Ureter (tissue), 1 donor: ENCODE data around the gene CHST11. TPM values are rescaled to one million over a fixed set of nuclear protein-coding genes. Genes with fewer than 3 reads are reported as not detected.

Experiments
- DNase-seq: peaks from one replicate; pipeline ENCODE4 v3.0.0-alpha.2; 2020; ENCODE audit warnings: low spot score
- total RNA-seq: library from RNA; stranded (reverse); gene quantifications from one replicate; pipeline ENCODE4 v1.2.4, GENCODE V29; 2023
- donor health status: DM: yes; HTN: yes; CAD: no.

The CHST11 gene
- total RNA-seq, 1 donor from 2014 or later, result 10.8 TPM

- DNase-seq, result no peak
Measured at GRCh38 chr12:104460041-104460719, 3.4 kb downstream of the CHST11 start.

GRCh38 chr12:104460973-104461698 lies 4.4 kb downstream of the CHST11 start:
- no peak for DNase-seq

DNA sequence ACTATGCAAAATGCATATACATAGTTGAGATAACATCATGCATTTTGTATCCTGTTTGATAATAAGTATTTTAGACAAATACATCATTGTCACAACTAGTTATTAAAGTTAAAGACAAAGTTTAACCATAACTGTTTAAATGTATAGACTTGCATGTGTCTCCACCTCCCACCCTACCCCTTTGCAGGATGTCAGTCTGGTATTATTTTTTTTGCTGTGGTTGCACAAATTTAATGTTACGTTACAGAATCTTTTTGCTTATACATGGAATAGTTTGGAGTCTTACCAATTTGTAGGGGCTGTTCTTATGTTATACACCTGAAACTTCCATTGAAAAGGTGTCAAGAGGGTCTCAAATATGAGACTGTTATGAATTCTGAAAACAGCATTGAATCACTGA lies 5.6 kb downstream of the CHST11 start:
- DNase-seq, result no peak

DNA sequence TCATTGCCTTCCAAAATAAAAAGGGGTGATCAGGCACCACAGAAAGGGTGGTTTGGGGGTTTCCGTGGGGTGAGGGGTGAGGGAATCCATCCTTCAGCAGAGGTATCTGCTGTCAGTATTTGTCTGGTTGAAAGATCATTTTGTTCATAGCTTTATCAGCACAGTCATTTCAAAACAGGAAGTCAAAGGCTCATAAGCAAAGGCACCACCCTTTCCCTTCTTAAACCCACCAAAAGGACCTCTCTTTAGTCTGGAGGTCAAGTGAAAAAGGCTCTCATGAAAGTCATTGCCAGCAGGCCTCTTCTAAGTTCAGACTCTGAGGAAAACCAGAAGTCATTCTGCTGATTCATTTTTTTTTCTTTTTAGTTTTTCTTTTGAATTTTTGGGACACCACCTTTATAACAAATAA lies 6.2 kb downstream of the CHST11 start:
- no peak for DNase-seq

- DNase-seq, result no peak
Measured at GRCh38 chr12:104463368-104463767, 6.6 kb downstream of the CHST11 start.

DNA sequence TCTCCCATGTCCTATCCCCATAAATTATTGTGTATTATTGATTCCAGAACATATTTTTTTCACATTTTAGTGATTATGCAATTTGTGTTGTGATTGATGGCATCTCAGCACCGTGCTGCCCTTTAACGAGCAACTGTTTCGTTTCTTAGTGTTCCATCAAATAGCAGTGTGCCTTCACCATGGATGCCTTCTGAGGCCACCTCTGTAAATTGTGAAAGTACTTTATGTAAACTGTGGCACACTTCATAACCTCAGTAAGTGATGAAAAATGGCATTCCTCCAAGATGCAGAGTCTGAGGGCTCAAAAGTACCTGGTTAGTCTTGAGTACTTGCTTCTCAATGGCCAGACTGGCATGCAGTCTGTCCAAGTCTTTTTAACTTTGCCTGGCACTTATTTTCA lies 8.2 kb downstream of the CHST11 start:
- DNase-seq, result no peak

DNA sequence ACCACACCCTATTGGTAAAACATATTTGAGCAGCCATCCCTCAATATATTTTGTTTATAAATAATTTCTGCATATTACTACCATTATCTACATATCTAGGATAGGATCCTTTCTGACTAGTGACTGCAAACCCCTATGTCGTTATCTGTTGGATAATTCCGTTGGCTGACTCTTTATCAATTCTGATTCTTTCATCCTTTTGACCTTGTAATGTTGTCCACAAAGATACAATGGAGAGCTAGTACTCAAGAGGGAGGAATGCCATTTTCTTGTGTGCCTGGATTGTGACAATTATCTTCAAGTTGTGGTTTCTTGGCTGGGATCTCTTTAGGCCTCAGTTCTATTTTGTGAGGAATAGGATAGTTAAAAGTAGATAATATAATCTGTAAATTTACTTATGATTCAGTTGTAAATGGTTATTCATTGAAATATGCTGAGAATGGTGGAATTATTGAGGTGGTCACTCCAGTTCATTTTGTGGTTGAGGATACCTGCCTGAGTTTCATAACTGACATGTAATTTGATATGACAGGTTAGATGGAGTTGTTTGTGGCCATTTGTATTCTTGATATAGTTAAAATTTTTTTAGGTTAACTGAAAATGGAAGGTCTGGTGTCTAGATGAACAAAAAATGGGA lies 10.1 kb downstream of the CHST11 start:
- no peak for DNase-seq

GRCh38 chr12:104467346-104467837 lies 10.6 kb downstream of the CHST11 start:
- no peak for DNase-seq

- DNase-seq, result no peak
Measured at GRCh38 chr12:104468371-104468770, 11.6 kb downstream of the CHST11 start.

DNA sequence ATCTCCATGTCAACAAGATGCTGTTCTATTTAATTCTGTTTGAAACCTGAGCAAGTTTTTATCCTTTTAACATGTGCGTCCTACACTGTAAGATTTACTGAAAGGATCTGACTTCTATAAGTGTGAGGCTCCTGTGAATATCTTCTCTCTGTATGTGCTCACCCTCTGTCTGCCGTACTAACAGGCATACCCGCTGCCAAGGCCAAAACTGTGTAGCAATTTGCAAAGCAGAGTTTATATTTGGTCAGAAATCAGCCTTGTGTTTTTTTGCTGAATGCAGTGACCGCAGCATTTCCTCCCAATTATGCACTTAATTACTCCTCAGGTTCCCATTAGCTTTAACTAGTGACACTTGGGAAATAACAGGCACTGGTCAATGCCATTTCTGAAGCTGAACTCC lies 12.3 kb downstream of the CHST11 start:
- DNase-seq, result no peak

DNA sequence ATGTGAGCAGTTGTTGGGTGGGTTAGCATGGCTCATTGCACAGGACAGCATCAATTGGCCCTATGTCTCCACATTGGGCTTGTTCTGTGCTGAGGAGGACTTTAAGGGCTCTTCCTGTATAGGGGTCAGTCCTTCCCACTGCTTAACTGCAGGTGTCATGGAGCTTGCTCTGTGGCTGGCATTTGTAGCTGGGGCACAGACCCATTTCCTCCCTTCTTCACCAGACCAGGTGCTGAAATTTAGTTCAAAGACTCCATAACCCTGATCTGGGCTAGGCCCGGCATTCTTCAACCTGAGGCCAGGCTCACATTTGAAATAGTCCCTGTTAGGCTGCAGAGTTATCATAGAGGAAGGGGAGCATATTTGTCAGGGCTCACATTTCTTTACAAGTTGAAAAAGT lies 12.8 kb downstream of the CHST11 start:
- DNase-seq, result no peak

- DNase-seq, result no peak
Measured at GRCh38 chr12:104470521-104470920, 13.8 kb downstream of the CHST11 start.

DNA sequence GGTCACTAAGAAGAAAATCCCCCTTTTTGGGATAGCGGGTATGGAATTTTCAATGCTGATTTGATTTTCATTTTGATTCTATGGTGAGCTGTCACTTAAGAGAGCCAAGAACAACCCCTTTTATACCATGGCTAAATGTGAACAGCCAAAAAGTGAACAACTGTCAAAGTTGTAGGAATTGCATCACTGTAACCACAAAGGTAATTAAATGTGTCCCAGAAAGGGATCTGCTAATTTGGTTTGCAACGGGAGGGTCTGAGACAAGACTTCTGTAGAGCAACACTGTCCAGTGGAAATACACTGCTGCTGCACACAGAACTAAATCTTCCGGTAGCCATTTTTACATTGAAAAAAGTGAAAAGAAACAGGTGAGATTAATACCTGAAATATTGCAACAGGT lies 14.6 kb downstream of the CHST11 start:
- DNase-seq, result no peak

DNA sequence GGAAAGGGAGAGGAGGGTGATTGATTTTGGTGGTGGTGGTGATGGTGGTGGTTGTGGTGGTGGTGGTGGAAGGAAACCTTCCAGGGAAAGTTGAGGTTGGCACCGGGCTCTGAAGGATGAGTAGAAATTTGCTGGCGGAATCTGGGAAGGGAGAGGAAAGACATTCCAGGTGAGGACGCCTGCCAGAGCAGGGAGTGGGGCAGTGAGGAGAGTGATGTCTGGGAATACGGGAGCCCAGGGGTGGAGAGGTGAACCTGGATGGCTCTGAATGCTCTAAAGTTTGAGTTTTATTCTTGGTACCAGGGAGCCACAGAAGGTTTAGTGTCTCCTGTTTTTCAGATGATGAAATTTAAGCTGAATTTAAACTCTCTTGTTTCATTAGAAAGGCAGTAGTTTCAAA lies 16.0 kb downstream of the CHST11 start:
- no peak for DNase-seq

GRCh38 chr12:104473374-104473983 lies 16.7 kb downstream of the CHST11 start:
- DNase-seq, result no peak

- DNase-seq, result no peak
Measured at GRCh38 chr12:104475271-104475670, 18.5 kb downstream of the CHST11 start.

DNA sequence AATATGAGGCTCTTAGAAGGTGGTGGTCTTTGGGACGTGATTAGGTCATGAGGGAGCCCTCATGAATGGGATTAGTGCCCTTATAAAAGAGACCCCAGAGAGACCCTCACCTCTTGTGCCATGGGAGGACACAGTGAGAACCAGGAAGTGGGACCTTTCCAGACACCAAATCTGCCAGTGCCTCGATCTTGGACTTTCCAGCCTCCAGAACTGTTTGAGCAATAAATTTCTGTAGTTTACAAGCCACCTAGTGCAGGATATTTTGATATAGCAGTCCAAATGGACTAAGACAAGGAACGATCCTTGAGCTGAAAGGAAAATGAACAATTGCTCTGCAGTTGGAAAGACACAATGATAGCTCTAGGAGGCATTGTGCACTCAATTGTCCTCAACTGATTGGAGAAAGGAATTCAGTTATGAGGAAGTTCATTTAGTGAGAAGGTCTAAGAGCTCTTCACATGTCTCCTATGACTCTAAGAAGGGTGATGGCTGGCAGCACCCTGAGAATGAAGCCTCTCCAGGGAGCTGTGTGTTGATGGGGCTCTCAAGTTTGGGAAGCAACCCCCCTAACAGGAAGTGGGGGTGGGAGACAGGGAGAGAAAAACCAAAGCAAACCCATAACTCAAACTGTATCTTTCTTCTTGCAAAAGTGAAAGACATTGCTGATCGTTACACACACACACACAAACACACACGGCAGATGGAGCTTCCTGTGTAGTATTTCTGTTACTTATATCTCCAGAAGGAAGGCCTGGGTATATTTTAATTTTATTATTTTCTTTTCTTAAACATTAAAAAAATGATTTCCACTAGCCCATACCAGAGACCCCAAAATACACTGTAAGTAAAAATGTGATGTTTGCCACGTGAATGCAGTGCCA lies 21.0 kb downstream of the CHST11 start:
- no peak for DNase-seq

- no peak for DNase-seq
Measured at GRCh38 chr12:104478396-104479122, 21.8 kb downstream of the CHST11 start.

DNA sequence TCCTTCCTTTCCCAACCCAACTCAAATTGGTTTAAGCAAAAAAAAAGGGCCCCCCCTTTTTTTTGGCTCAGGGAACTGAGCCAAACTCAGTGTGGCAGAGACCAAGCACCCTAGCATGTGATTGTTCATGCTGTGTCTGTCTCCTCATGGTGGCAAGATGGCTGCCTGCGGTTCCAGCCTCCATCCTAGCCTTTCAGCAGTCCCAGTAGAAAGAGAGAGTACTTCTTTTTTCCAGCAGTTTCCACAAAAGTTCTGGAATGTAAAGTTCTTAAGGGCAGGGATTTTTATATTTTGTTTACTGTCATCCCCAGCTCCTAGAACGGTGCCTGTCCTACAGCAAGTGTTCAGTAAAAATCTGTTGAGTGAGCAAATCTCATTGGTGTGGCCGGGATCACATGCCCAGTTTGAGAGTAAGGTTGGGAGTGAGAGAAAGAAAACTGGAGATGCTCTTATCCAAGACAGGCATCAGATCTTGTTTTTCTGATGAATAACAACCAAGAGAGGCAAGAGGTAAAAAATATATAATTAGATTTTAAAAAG lies 22.4 kb downstream of the CHST11 start:
- DNase-seq, result no peak

GRCh38 chr12:104480012-104480411 lies 23.3 kb downstream of the CHST11 start:
- no peak for DNase-seq
